ENCODE results near the gene RETREG1.

RETREG1 gene

GRCh38 chr5:16616536-16617273 lies at the start of gene RETREG1:
TSS of gene RETREG1 (minus strand) at chr5:16616997. CDS start at chr5:16616971, 26 bp downstream.
- 0 out of 2 replicates have a peak within 1 kb of the TSS, but pooled peaks have one; percentile 36 for H3K9ac ChIP-seq (ENCODE audit: low read depth, low read length)
- peak within 1 kb of the TSS; percentile 73 for H3K4me3 ChIP-seq (ENCODE audit: low read depth, low read length)

GRCh38 chr5:16666130-16666882 lies 49.5 kb upstream of the RETREG1 start:
- no peaks in the 10 kb centered on the region for H3K27me3 ChIP-seq (ENCODE audit: control insufficient read depth, insufficient read depth, low read length)
- H3K4me1 ChIP-seq (ENCODE audit: control insufficient read depth, insufficient read depth, low read length), result no peaks in the 10 kb centered on the region
- no peak overlapping the region for H3K27ac ChIP-seq (ENCODE audit: low read depth, low read length)
- no peaks in the 10 kb centered on the region for H3K9me3 ChIP-seq (ENCODE audit: control insufficient read depth, insufficient read depth, low read length)
- H3K4me3 ChIP-seq (ENCODE audit: low read depth, low read length), result no peak overlapping the region
- H3K36me3 ChIP-seq (ENCODE audit: control insufficient read depth, insufficient read depth, low read length), result peaks cover 74% of the 10 kb centered on the region
- H3K9ac ChIP-seq (ENCODE audit: low read depth, low read length), result no peak overlapping the region

More at GRCh38 chr5:16616536-16617273, at the start of gene RETREG1:
- H3K27me3 ChIP-seq (ENCODE audit: control insufficient read depth, insufficient read depth, low read length), result peaks cover 44% of the 10 kb centered on the region
- peaks cover 22% of the 10 kb centered on the region for H3K4me1 ChIP-seq (ENCODE audit: control insufficient read depth, insufficient read depth, low read length)
- no peaks in the 10 kb centered on the region for H3K36me3 ChIP-seq (ENCODE audit: control insufficient read depth, insufficient read depth, low read length)
- H3K27ac ChIP-seq (ENCODE audit: low read depth, low read length), result no peak within 1 kb of the TSS
- H3K9me3 ChIP-seq (ENCODE audit: control insufficient read depth, insufficient read depth, low read length), result no peaks in the 10 kb centered on the region

- no peaks in the 10 kb centered on the region for H3K9me3 ChIP-seq (ENCODE audit: control insufficient read depth, insufficient read depth, low read length)
- no peak overlapping the region for H3K9ac ChIP-seq (ENCODE audit: low read depth, low read length)
- H3K27ac ChIP-seq (ENCODE audit: low read depth, low read length), result no peak overlapping the region
- no peaks in the 10 kb centered on the region for H3K4me1 ChIP-seq (ENCODE audit: control insufficient read depth, insufficient read depth, low read length)
- H3K36me3 ChIP-seq (ENCODE audit: control insufficient read depth, insufficient read depth, low read length), result peaks cover 67% of the 10 kb centered on the region
- H3K27me3 ChIP-seq (ENCODE audit: control insufficient read depth, insufficient read depth, low read length), result no peaks in the 10 kb centered on the region
- no peak overlapping the region for H3K4me3 ChIP-seq (ENCODE audit: low read depth, low read length)
Observed at GRCh38 chr5:16665601-16666000, 48.8 kb upstream of the RETREG1 start.

- H3K9ac ChIP-seq (ENCODE audit: low read depth, low read length), result no peak overlapping the region
- no peak overlapping the region for H3K4me3 ChIP-seq (ENCODE audit: low read depth, low read length)
- H3K36me3 ChIP-seq (ENCODE audit: control insufficient read depth, insufficient read depth, low read length), result peaks cover 54% of the 10 kb centered on the region
- no peaks in the 10 kb centered on the region for H3K4me1 ChIP-seq (ENCODE audit: control insufficient read depth, insufficient read depth, low read length)
- H3K9me3 ChIP-seq (ENCODE audit: control insufficient read depth, insufficient read depth, low read length), result no peaks in the 10 kb centered on the region
- no peaks in the 10 kb centered on the region for H3K27me3 ChIP-seq (ENCODE audit: control insufficient read depth, insufficient read depth, low read length)
- no peak overlapping the region for H3K27ac ChIP-seq (ENCODE audit: low read depth, low read length)
Observed at GRCh38 chr5:16664368-16664767, 47.6 kb upstream of the RETREG1 start.

GRCh38 chr5:16663840-16664239 lies 47.0 kb upstream of the RETREG1 start:
- no peaks in the 10 kb centered on the region for H3K27me3 ChIP-seq (ENCODE audit: control insufficient read depth, insufficient read depth, low read length)
- no peaks in the 10 kb centered on the region for H3K9me3 ChIP-seq (ENCODE audit: control insufficient read depth, insufficient read depth, low read length)
- H3K9ac ChIP-seq (ENCODE audit: low read depth, low read length), result no peak overlapping the region
- no peak overlapping the region for H3K27ac ChIP-seq (ENCODE audit: low read depth, low read length)
- H3K4me1 ChIP-seq (ENCODE audit: control insufficient read depth, insufficient read depth, low read length), result no peaks in the 10 kb centered on the region
- peaks cover 50% of the 10 kb centered on the region for H3K36me3 ChIP-seq (ENCODE audit: control insufficient read depth, insufficient read depth, low read length)
- H3K4me3 ChIP-seq (ENCODE audit: low read depth, low read length), result no peak overlapping the region

GRCh38 chr5:16661713-16662112 lies 44.9 kb upstream of the RETREG1 start:
- Histone ChIP-seq H3K9ac (ENCODE audit: low read depth, low read length) (no peak overlapping the region), H3K4me1 (ENCODE audit: control insufficient read depth, insufficient read depth, low read length) (no peaks in the 10 kb centered on the region), H3K4me3 (ENCODE audit: low read depth, low read length) (no peak overlapping the region), H3K9me3 (ENCODE audit: control insufficient read depth, insufficient read depth, low read length) (no peaks in the 10 kb centered on the region), H3K36me3 (ENCODE audit: control insufficient read depth, insufficient read depth, low read length) (peaks cover 29% of the 10 kb centered on the region), H3K27ac (ENCODE audit: low read depth, low read length) (no peak overlapping the region), H3K27me3 (ENCODE audit: control insufficient read depth, insufficient read depth, low read length) (no peaks in the 10 kb centered on the region)

- H3K4me3 ChIP-seq (ENCODE audit: low read depth, low read length), result no peak overlapping the region
- H3K4me1 ChIP-seq (ENCODE audit: control insufficient read depth, insufficient read depth, low read length), result no peaks in the 10 kb centered on the region
- H3K36me3 ChIP-seq (ENCODE audit: control insufficient read depth, insufficient read depth, low read length), result peaks cover 21% of the 10 kb centered on the region
- H3K9me3 ChIP-seq (ENCODE audit: control insufficient read depth, insufficient read depth, low read length), result no peaks in the 10 kb centered on the region
- no peaks in the 10 kb centered on the region for H3K27me3 ChIP-seq (ENCODE audit: control insufficient read depth, insufficient read depth, low read length)
- H3K9ac ChIP-seq (ENCODE audit: low read depth, low read length), result no peak overlapping the region
- no peak overlapping the region for H3K27ac ChIP-seq (ENCODE audit: low read depth, low read length)
Observed at GRCh38 chr5:16660982-16661381, 44.2 kb upstream of the RETREG1 start.

GRCh38 chr5:16659536-16659935 lies 42.7 kb upstream of the RETREG1 start:
- no peak overlapping the region for H3K27ac ChIP-seq (ENCODE audit: low read depth, low read length)
- H3K4me1 ChIP-seq (ENCODE audit: control insufficient read depth, insufficient read depth, low read length), result no peaks in the 10 kb centered on the region
- H3K4me3 ChIP-seq (ENCODE audit: low read depth, low read length), result no peak overlapping the region
- H3K36me3 ChIP-seq (ENCODE audit: control insufficient read depth, insufficient read depth, low read length), result peaks cover 8% of the 10 kb centered on the region; the same call in 1 of the 2 replicates
- no peak overlapping the region for H3K9ac ChIP-seq (ENCODE audit: low read depth, low read length)
- H3K9me3 ChIP-seq (ENCODE audit: control insufficient read depth, insufficient read depth, low read length), result no peaks in the 10 kb centered on the region
- no peaks in the 10 kb centered on the region for H3K27me3 ChIP-seq (ENCODE audit: control insufficient read depth, insufficient read depth, low read length)

- Histone ChIP-seq H3K4me1 (ENCODE audit: control insufficient read depth, insufficient read depth, low read length) (no peaks in the 10 kb centered on the region), H3K9ac (ENCODE audit: low read depth, low read length) (no peak overlapping the region), H3K36me3 (ENCODE audit: control insufficient read depth, insufficient read depth, low read length) (no peaks in the 10 kb centered on the region), H3K27me3 (ENCODE audit: control insufficient read depth, insufficient read depth, low read length) (no peaks in the 10 kb centered on the region), H3K9me3 (ENCODE audit: control insufficient read depth, insufficient read depth, low read length) (no peaks in the 10 kb centered on the region), H3K27ac (ENCODE audit: low read depth, low read length) (no peak overlapping the region), H3K4me3 (ENCODE audit: low read depth, low read length) (no peak overlapping the region)
Observed at GRCh38 chr5:16656561-16657191, 39.9 kb upstream of the RETREG1 start.

GRCh38 chr5:16654647-16655334 lies 38.0 kb upstream of the RETREG1 start:
- Histone ChIP-seq H3K4me3 (ENCODE audit: low read depth, low read length) (no peak overlapping the region), H3K27ac (ENCODE audit: low read depth, low read length) (no peak overlapping the region), H3K9me3 (ENCODE audit: control insufficient read depth, insufficient read depth, low read length) (peaks cover under 1% of the 10 kb centered on the region; the same call in 1 of the 2 replicates), H3K4me1 (ENCODE audit: control insufficient read depth, insufficient read depth, low read length) (no peaks in the 10 kb centered on the region), H3K9ac (ENCODE audit: low read depth, low read length) (no peak overlapping the region), H3K36me3 (ENCODE audit: control insufficient read depth, insufficient read depth, low read length) (no peaks in the 10 kb centered on the region), H3K27me3 (ENCODE audit: control insufficient read depth, insufficient read depth, low read length) (no peaks in the 10 kb centered on the region)
